ENCODE data around the gene PWWP2B. TPM values are rescaled to one million over a fixed set of nuclear protein-coding genes. Genes with fewer than 3 reads are reported as not detected.
A peak's percentile ranks its signal among the peaks of the same experiment; 100 is the strongest.

The PWWP2B gene
- total and polyA plus RNA-seq, 2 of the 4 experiments (the other 2 are of a cell fraction): 1.7 to 2.2 TPM

- Histone ChIP-seq H3K56ac (ENCODE audit: extremely low read depth, insufficient read depth, low read length) (no peak overlapping the region), H2BK5ac (ENCODE audit: low read depth, low read length, poor library complexity, severe bottlenecking) (no peak overlapping the region), H3K36me3 (ENCODE audit: control insufficient read depth, insufficient read depth, low read length) (peaks cover 18% of the 10 kb centered on the region; the same call in 1 of the 2 replicates), H4K5ac (ENCODE audit: low read depth, low read length) (no peak overlapping the region), H2BK120ac (ENCODE audit: low read depth, low read length) (no peak overlapping the region), H3K4me2 (ENCODE audit: low read depth, low read length) (no peak overlapping the region), H2BK20ac (ENCODE audit: low read depth, low read length) (no peak overlapping the region), H3K27me3 (ENCODE audit: control insufficient read depth, insufficient read depth, low read length) (no peaks in the 10 kb centered on the region), H4K8ac (ENCODE audit: low read depth in 2 of 2, low read length in 2 of 2) (no peak overlapping the region), H3K14ac (replicated peaks; ENCODE audit: low read depth, low read length) (no peak overlapping the region), H2AFZ (replicated peaks; ENCODE audit: low read length, poor library complexity) (no peak overlapping the region), H3K4ac (ENCODE audit: low read depth, low read length) (no peak overlapping the region), H3K4me1 (ENCODE audit: control insufficient read depth, insufficient read depth, low read length) (peaks cover 6% of the 10 kb centered on the region; the same call in 1 of the 2 replicates), H3K4me3 (ENCODE audit: insufficient read depth, low read depth, low read length) (no peak overlapping the region), H2AK9ac (replicated peaks; ENCODE audit: low read depth, low read length, poor library complexity) (peak overlapping the region; percentile 28), H3K79me1 (ENCODE audit: low read depth in 1 of 2, low read length in 2 of 2) (peaks cover 6 to 22% of the 10 kb centered on the region in 2 experiments), H4K91ac (ENCODE audit: insufficient read depth, low read depth, low read length) (no peak overlapping the region), H3K9ac (ENCODE audit: low read depth, low read length) (no peak overlapping the region), H3K27ac (ENCODE audit: insufficient read depth, low read length) (no peak overlapping the region), H3K9me1 (ENCODE audit: insufficient read depth, low read length) (peaks cover 2% of the 10 kb centered on the region; the same call in 1 of the 2 replicates), H3K23ac (ENCODE audit: low read depth, low read length) (no peak overlapping the region), H3K18ac (ENCODE audit: low read depth, low read length) (no peak overlapping the region), H2AK5ac (ENCODE audit: low read depth, low read length) (no peak overlapping the region), H4K20me1 (ENCODE audit: insufficient read depth, low read length) (no peaks in the 10 kb centered on the region; the same call in none of the 2 replicates), H2BK15ac (ENCODE audit: low read depth, low read length) (no peak overlapping the region), H3K9me3 (ENCODE audit: control insufficient read depth, insufficient read depth, low read length) (no peaks in the 10 kb centered on the region)
- dilution Hi-C loops (cut with HindIII; ENCODE audit: low sequenced_read_pairs, unreplicated experiment) (no loop called here), intact Hi-C loops (cut with micrococcal nuclease) (no loop called here), in situ Hi-C loops (cut with MboI; ENCODE audit: low sequenced_read_pairs) (no loop called here)
- no peak for DNase-seq
- CTCF ChIA-PET: no interaction called here
- BruUV-seq (replicated peaks): no TSS peak
- POLR2A ChIA-PET (ENCODE audit: unreplicated experiment): no interaction called here
- no peak for TF ChIP-seq MAZ (IDR thresholded peaks at IDR 0.05; ENCODE audit: borderline replicate concordance, low read depth, low read length)
- no peak for TF ChIP-seq SMC3 (IDR thresholded peaks at IDR 0.05; ENCODE audit: low read depth, low read length)
- TF ChIP-seq NFE2L2 (IDR thresholded peaks at IDR 0.05; ENCODE audit: low read depth, low read length): no peak
- no peak for TF ChIP-seq ELK1 (IDR thresholded peaks at IDR 0.05; ENCODE audit: borderline replicate concordance, low read depth, low read length)
- no peak for TF ChIP-seq BHLHE40 (IDR thresholded peaks at IDR 0.05; ENCODE audit: low read depth, low read length)
- TF ChIP-seq POLR2A (IDR thresholded peaks at IDR 0.05; ENCODE audit: low read depth, low read length): no peak
- no peak for TF ChIP-seq MAFK (IDR thresholded peaks at IDR 0.05; ENCODE audit: low read depth, low read length)
- no peak for TF ChIP-seq USF2 (IDR thresholded peaks at IDR 0.05; ENCODE audit: low read depth, low read length)
- no peak for TF ChIP-seq RFX5 (IDR thresholded peaks at IDR 0.05; ENCODE audit: low read depth, low read length)
- no peak for TF ChIP-seq RCOR1 (IDR thresholded peaks at IDR 0.05; ENCODE audit: insufficient replicate concordance, low read length)
- no peak for TF ChIP-seq FOS (IDR thresholded peaks at IDR 0.05; ENCODE audit: low read depth, low read length)
- no peak for TF ChIP-seq MXI1 (IDR thresholded peaks at IDR 0.05; ENCODE audit: borderline replicate concordance, low read depth, low read length)
- ATAC-seq (ENCODE audit: low read depth): no peak
- WGBS, 2 experiments (ENCODE audit: extremely low coverage in 2 of 2, insufficient read length in 1 of 2): 89% methylated on average over 10 of the region's 32 CpGs; no CpG with 5 or more reads in 1 of the 2 experiments
These were observed 7.3 kb downstream of the PWWP2B start for GRCh38 chr10:132404169-132404880.

Data from IMR-90 (cell line).